ENCODE measurements around the gene OR13C4.

- TF ChIP-seq EP300 (IDR thresholded peaks at IDR 0.05) (no peak), CTCF (IDR thresholded peaks at IDR 0.05) (no peak)
Measured at GRCh38 chr9:104527109-104527508, at the start of gene OR13C4.

Measured in esophagus muscularis mucosa (tissue), 3 donors.